Neural cell (in vitro differentiated cells): Measurements from ENCODE around the gene ABHD5. TPM values are rescaled to one million over a fixed set of nuclear protein-coding genes. Genes with fewer than 3 reads are reported as not detected.

Experiments
- H2AFZ ChIP-seq: fragments of 200-600, 300-800 bp; sonication (generic), shearing (Covaris generic); 2 replicates; pipeline ENCODE4 v1.6.0; 2014; ENCODE audit warnings: low read depth, mild to moderate bottlenecking, antibody characterized with exemption, low read length, moderate library complexity
- H3F3A ChIP-seq: fragments of 200-600 bp; shearing (Covaris generic); 2 replicates; pipeline ENCODE4 v1.6.1; 2016; ENCODE audit warnings: mild to moderate bottlenecking, moderate library complexity, mixed read lengths, antibody characterized with exemption, low read length; ENCODE audit not compliant: insufficient read depth, poor library complexity, severe bottlenecking
- H3K27ac ChIP-seq: fragments of 200-600, 300-800 bp; sonication (generic), shearing (Covaris generic); 2 replicates; pipeline ENCODE4 v1.5.1; 2014; ENCODE audit warnings: mild to moderate bottlenecking, low read length, moderate library complexity
- H3K27me3 ChIP-seq: fragments of 300-800, 200-600 bp; sonication (generic), shearing (Covaris generic); 2 replicates; pipeline ENCODE4 v1.6.0; 2014; ENCODE audit warnings: mild to moderate bottlenecking, low read depth, low read length, moderate library complexity; ENCODE audit not compliant: insufficient read depth
- H3K36me3 ChIP-seq: fragments of 300-800, 200-600 bp; sonication (generic), shearing (Covaris generic); 2 replicates; pipeline ENCODE4 v1.5.1; 2014; ENCODE audit warnings: mild to moderate bottlenecking, antibody characterized with exemption, low read length, moderate library complexity; ENCODE audit not compliant: insufficient read depth
- H3K4me2 ChIP-seq: fragments of 300-800, 200-600 bp; sonication (generic), shearing (Covaris generic); 2 replicates; pipeline ENCODE4 v1.6.0; 2014; ENCODE audit warnings: mild to moderate bottlenecking, low read length
- H3K4me3 ChIP-seq: fragments of 300-800, 200-600 bp; sonication (generic), shearing (Covaris generic); 2 replicates; pipeline ENCODE4 v1.5.1; 2014; ENCODE audit warnings: mild to moderate bottlenecking, low read length, moderate library complexity
- H3K79me2 ChIP-seq: fragments of 200-600 bp; shearing (Covaris generic); replicated peaks from 2 replicates; pipeline ENCODE4 v1.6.0; 2014; ENCODE audit warnings: mild to moderate bottlenecking, low read length, moderate library complexity; ENCODE audit not compliant: insufficient read depth
- H3K9ac ChIP-seq: fragments of 300-800, 200-600 bp; sonication (generic), shearing (Covaris generic); 2 replicates; pipeline ENCODE4 v1.6.1; 2016; ENCODE audit warnings: mild to moderate bottlenecking, low read length, mixed read lengths
- H3K9me2 ChIP-seq: fragments of 200-600 bp; shearing (Covaris generic); 2 replicates; pipeline ENCODE4 v1.6.1; 2016; ENCODE audit warnings: mild to moderate bottlenecking, low read length, mixed read lengths; ENCODE audit not compliant: insufficient read depth
- H3K9me3 ChIP-seq: fragments of 200-600, 300-800 bp; sonication (generic), shearing (Covaris generic); 2 replicates; pipeline ENCODE4 v1.6.1; 2016; ENCODE audit warnings: mild to moderate bottlenecking, mixed run types, low read length, moderate library complexity, mixed read lengths
- H4K20me1 ChIP-seq: fragments of 200-600 bp; shearing (Covaris generic); 2 replicates; pipeline ENCODE4 v1.6.1; 2016; ENCODE audit warnings: mild to moderate bottlenecking, mixed run types; ENCODE audit not compliant: insufficient read depth
- CTCF ChIP-seq: fragments of 450-650 bp; IDR thresholded peaks from 2 replicates; pipeline ENCODE4 v1.5.1; 2014; ENCODE audit warnings: antibody characterized with exemption, mild to moderate bottlenecking, moderate library complexity; ENCODE audit not compliant: poor library complexity, severe bottlenecking
- EP300 ChIP-seq: fragments of 450-650 bp; conservative IDR thresholded peaks from 2 replicates; pipeline ENCODE4 v1.6.1; 2014; ENCODE audit warnings: antibody characterized with exemption, mild to moderate bottlenecking, moderate library complexity; ENCODE audit not compliant: poor library complexity, severe bottlenecking
- EZH2 ChIP-seq: fragments of 200-600, 300-800 bp; shearing (Covaris generic), sonication (generic); IDR thresholded peaks from 2 replicates; pipeline ENCODE4 v1.6.1; 2014; ENCODE audit warnings: antibody characterized with exemption, low read length, borderline replicate concordance, mild to moderate bottlenecking; ENCODE audit not compliant: insufficient read depth, poor library complexity, severe bottlenecking
- MXI1 ChIP-seq: fragments of 450-650 bp; conservative IDR thresholded peaks from 2 replicates; pipeline ENCODE4 v1.6.1; 2014; ENCODE audit warnings: antibody characterized with exemption, mild to moderate bottlenecking; ENCODE audit not compliant: poor library complexity, severe bottlenecking
- POLR2AphosphoS5 ChIP-seq: IDR thresholded peaks from 2 replicates; pipeline ENCODE4 v1.6.1; 2012
- RAD21 ChIP-seq: fragments of 450-650 bp; conservative IDR thresholded peaks from 2 replicates; pipeline ENCODE4 v1.6.1; 2014; ENCODE audit warnings: antibody characterized with exemption, mild to moderate bottlenecking, moderate library complexity
- SMC3 ChIP-seq: fragments of 450-650 bp; conservative IDR thresholded peaks from 2 replicates; pipeline ENCODE4 v1.6.1; 2014; ENCODE audit warnings: antibody characterized with exemption, mild to moderate bottlenecking, moderate library complexity; ENCODE audit not compliant: poor library complexity
- TAF1 ChIP-seq: IDR thresholded peaks from 2 replicates; pipeline ENCODE4 v1.6.1; 2012; ENCODE audit warnings: low read depth
- polyA plus RNA-seq: library from polyadenylated mRNA; depleted of rRNA; stranded (reverse); fragments of >200 nt; gene quantifications from 2 replicates; pipeline ENCODE4 v1.2.3, GENCODE V29; 2014
- TF ChIP-seq, protein P1 (sequence below): IDR thresholded peaks from 2 replicates; pipeline ENCODE4 v1.6.1; 2012; ENCODE audit warnings: borderline replicate concordance

The ABHD5 gene
- polyA plus RNA-seq, 1 donor from 2014 or later: 26.6 TPM

- no peaks in the 10 kb centered on the region for H3K36me3 ChIP-seq
- H4K20me1 ChIP-seq: no peaks in the 10 kb centered on the region
- H3K4me2 ChIP-seq: no peak overlapping the region
- H3K4me3 ChIP-seq: no peak overlapping the region
- no peaks in the 10 kb centered on the region for H3K9me2 ChIP-seq
- H3K27ac ChIP-seq: no peak overlapping the region
- no peaks in the 10 kb centered on the region for H3K27me3 ChIP-seq
- no peak overlapping the region for H2AFZ ChIP-seq
- TF ChIP-seq, protein P1, sequence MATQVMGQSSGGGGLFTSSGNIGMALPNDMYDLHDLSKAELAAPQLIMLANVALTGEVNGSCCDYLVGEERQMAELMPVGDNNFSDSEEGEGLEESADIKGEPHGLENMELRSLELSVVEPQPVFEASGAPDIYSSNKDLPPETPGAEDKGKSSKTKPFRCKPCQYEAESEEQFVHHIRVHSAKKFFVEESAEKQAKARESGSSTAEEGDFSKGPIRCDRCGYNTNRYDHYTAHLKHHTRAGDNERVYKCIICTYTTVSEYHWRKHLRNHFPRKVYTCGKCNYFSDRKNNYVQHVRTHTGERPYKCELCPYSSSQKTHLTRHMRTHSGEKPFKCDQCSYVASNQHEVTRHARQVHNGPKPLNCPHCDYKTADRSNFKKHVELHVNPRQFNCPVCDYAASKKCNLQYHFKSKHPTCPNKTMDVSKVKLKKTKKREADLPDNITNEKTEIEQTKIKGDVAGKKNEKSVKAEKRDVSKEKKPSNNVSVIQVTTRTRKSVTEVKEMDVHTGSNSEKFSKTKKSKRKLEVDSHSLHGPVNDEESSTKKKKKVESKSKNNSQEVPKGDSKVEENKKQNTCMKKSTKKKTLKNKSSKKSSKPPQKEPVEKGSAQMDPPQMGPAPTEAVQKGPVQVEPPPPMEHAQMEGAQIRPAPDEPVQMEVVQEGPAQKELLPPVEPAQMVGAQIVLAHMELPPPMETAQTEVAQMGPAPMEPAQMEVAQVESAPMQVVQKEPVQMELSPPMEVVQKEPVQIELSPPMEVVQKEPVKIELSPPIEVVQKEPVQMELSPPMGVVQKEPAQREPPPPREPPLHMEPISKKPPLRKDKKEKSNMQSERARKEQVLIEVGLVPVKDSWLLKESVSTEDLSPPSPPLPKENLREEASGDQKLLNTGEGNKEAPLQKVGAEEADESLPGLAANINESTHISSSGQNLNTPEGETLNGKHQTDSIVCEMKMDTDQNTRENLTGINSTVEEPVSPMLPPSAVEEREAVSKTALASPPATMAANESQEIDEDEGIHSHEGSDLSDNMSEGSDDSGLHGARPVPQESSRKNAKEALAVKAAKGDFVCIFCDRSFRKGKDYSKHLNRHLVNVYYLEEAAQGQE: no peak
- TF ChIP-seq CTCF: no peak
- TF ChIP-seq RAD21: no peak
- no peak for TF ChIP-seq SMC3
- TF ChIP-seq TAF1: no peak
- no peak for TF ChIP-seq MXI1
- TF ChIP-seq EP300: no peak
- no peak for TF ChIP-seq POLR2AphosphoS5
- TF ChIP-seq EZH2: no peak
- no peaks in the 10 kb centered on the region for H3F3A ChIP-seq
- no peaks in the 10 kb centered on the region for H3K79me2 ChIP-seq
- H3K9me3 ChIP-seq: no peaks in the 10 kb centered on the region
- H3K9ac ChIP-seq: no peak overlapping the region
Observed at GRCh38 chr3:43755516-43756200, 64.9 kb downstream of the ABHD5 start.

- no peak for TF ChIP-seq CTCF
- no peak for TF ChIP-seq POLR2AphosphoS5
- TF ChIP-seq, protein P1: no peak
- no peak for TF ChIP-seq EP300
- TF ChIP-seq EZH2: no peak
- no peak for TF ChIP-seq MXI1
- no peak for TF ChIP-seq RAD21
- no peak for TF ChIP-seq SMC3
- no peak for TF ChIP-seq TAF1
- no peaks in the 10 kb centered on the region for H4K20me1 ChIP-seq
- no peak overlapping the region for H3K4me3 ChIP-seq
- H3K27me3 ChIP-seq: no peaks in the 10 kb centered on the region
- H3K27ac ChIP-seq: no peak overlapping the region
- H3K4me2 ChIP-seq: no peak overlapping the region
- H3K9ac ChIP-seq: no peak overlapping the region
- no peak overlapping the region for H2AFZ ChIP-seq
- no peaks in the 10 kb centered on the region for H3F3A ChIP-seq
- no peaks in the 10 kb centered on the region for H3K9me2 ChIP-seq
- H3K9me3 ChIP-seq: no peaks in the 10 kb centered on the region
- no peaks in the 10 kb centered on the region for H3K36me3 ChIP-seq
- H3K79me2 ChIP-seq: no peaks in the 10 kb centered on the region
Observed at GRCh38 chr3:43757666-43758321, 67.1 kb downstream of the ABHD5 start.
